Loucy (cell line): ENCODE measurements around the gene C19orf25.
"Not testable (repeated sequence)": the region's sequence is repeated elsewhere in the genome, so short reads cannot be mapped to it uniquely, and the experiment has no call there.

Experiments
- H2AFZ ChIP-seq: fragments of 200-600 bp; sonication (generic); 2 replicates; pipeline ENCODE4 v1.6.0; 2016; ENCODE audit warnings: antibody characterized with exemption, mild to moderate bottlenecking, low read length, moderate library complexity
- H3F3A ChIP-seq: fragments of 200-600 bp; 2 replicates; pipeline ENCODE4 v1.6.0; 2016; ENCODE audit warnings: antibody characterized with exemption, low read depth, mild to moderate bottlenecking
- H3K27me3 ChIP-seq: fragments of 200-600 bp; sonication (generic); 2 replicates; pipeline ENCODE4 v1.6.1; 2014; ENCODE audit warnings: low read length, mild to moderate bottlenecking; ENCODE audit not compliant: insufficient read depth, poor library complexity, severe bottlenecking
- H3K36me3 ChIP-seq: fragments of 200-600 bp; sonication (generic); 2 replicates; pipeline ENCODE4 v1.6.1; 2016; ENCODE audit warnings: low read length; ENCODE audit not compliant: insufficient read depth
- H3K4me1 ChIP-seq: fragments of 200-600 bp; sonication (generic); 2 replicates; pipeline ENCODE4 v1.5.1; 2014; ENCODE audit warnings: low read length, mild to moderate bottlenecking; ENCODE audit not compliant: insufficient read depth, poor library complexity, severe bottlenecking
- H3K4me2 ChIP-seq: fragments of 200-600 bp; sonication (generic); 2 replicates; pipeline ENCODE4 v1.6.0; 2014; ENCODE audit warnings: antibody characterized with exemption, low read length, low read depth, mild to moderate bottlenecking; ENCODE audit not compliant: poor library complexity, severe bottlenecking
- H3K4me3 ChIP-seq: fragments of 200-600 bp; sonication (generic); 2 replicates; pipeline ENCODE4 v1.5.1; 2014; ENCODE audit warnings: low read length, mild to moderate bottlenecking, mixed read lengths; ENCODE audit not compliant: poor library complexity, severe bottlenecking
- H3K79me2 ChIP-seq: fragments of 200-600 bp; sonication (generic); 2 replicates; pipeline ENCODE4 v1.6.1; 2014; ENCODE audit warnings: low read length; ENCODE audit not compliant: insufficient read depth
- H3K9ac ChIP-seq: fragments of 200-600 bp; sonication (generic); 2 replicates; pipeline ENCODE4 v1.6.0; 2014; ENCODE audit warnings: mild to moderate bottlenecking, low read depth, low read length, moderate library complexity; ENCODE audit not compliant: poor library complexity, severe bottlenecking
- H3K9me2 ChIP-seq: fragments of 200-600 bp; sonication (generic); replicated peaks from 2 replicates; pipeline ENCODE4 v1.6.1; 2016; ENCODE audit warnings: low read depth, low read length, mixed read lengths
- H3K9me3 ChIP-seq: fragments of 200-600 bp; sonication (generic); 2 replicates; pipeline ENCODE4 v1.6.1; 2014; ENCODE audit warnings: mild to moderate bottlenecking, antibody characterized with exemption, low read length, low read depth; ENCODE audit not compliant: insufficient read depth
- H4K20me1 ChIP-seq: fragments of 200-600 bp; sonication (generic); 2 replicates; pipeline ENCODE4 v1.6.0; 2014; ENCODE audit warnings: antibody characterized with exemption, low read length, mild to moderate bottlenecking; ENCODE audit not compliant: insufficient read depth, poor library complexity, severe bottlenecking
- CTCF ChIP-seq: fragments of 200-600 bp; sonication (generic); conservative IDR thresholded peaks from 2 replicates; pipeline ENCODE4 v1.5.1; 2014; ENCODE audit warnings: mild to moderate bottlenecking, antibody characterized with exemption, low read length
- EZH2phosphoT487 ChIP-seq: fragments of 200-600 bp; IDR thresholded peaks from 2 replicates; pipeline ENCODE4 v1.6.1; 2018; ENCODE audit warnings: antibody characterized with exemption, mild to moderate bottlenecking, moderate library complexity, borderline replicate concordance

C19orf25 gene

GRCh38 chr19:1522061-1522460 is 43.0 kb upstream of the C19orf25 start:
- H3K9me3 ChIP-seq = no peaks in the 10 kb centered on the region
- H3K4me1 ChIP-seq = no peaks in the 10 kb centered on the region
- no peak overlapping the region for H3K4me3 ChIP-seq
- no peaks in the 10 kb centered on the region for H3K79me2 ChIP-seq
- no peaks in the 10 kb centered on the region for H3F3A ChIP-seq
- H3K9me2 ChIP-seq = no peaks in the 10 kb centered on the region
- no peak overlapping the region for H3K4me2 ChIP-seq
- TF ChIP-seq EZH2phosphoT487 (no peak), CTCF (no peak)
- H3K9ac ChIP-seq = no peak overlapping the region
- H4K20me1 ChIP-seq = no peaks in the 10 kb centered on the region
- no peaks in the 10 kb centered on the region for H3K36me3 ChIP-seq
- H2AFZ ChIP-seq = no peak overlapping the region
- H3K27me3 ChIP-seq = no peaks in the 10 kb centered on the region

GRCh38 chr19:1521636-1522035 is 42.6 kb upstream of the C19orf25 start:
- no peaks in the 10 kb centered on the region for H3K36me3 ChIP-seq
- H3K4me1 ChIP-seq = no peaks in the 10 kb centered on the region
- H3K9me2 ChIP-seq = no peaks in the 10 kb centered on the region
- no peaks in the 10 kb centered on the region for H3K79me2 ChIP-seq
- no peaks in the 10 kb centered on the region for H3K9me3 ChIP-seq
- TF ChIP-seq CTCF (no peak), EZH2phosphoT487 (no peak)
- no peaks in the 10 kb centered on the region for H3F3A ChIP-seq
- no peak overlapping the region for H3K4me3 ChIP-seq
- H4K20me1 ChIP-seq = no peaks in the 10 kb centered on the region
- H3K4me2 ChIP-seq = no peak overlapping the region
- no peaks in the 10 kb centered on the region for H3K27me3 ChIP-seq
- H2AFZ ChIP-seq = no peak overlapping the region
- no peak overlapping the region for H3K9ac ChIP-seq

- Histone ChIP-seq H3K9me2 (no peaks in the 10 kb centered on the region), H3K9me3 (no peaks in the 10 kb centered on the region), H3K4me1 (no peaks in the 10 kb centered on the region), H3K4me3 (no peak overlapping the region), H3K4me2 (no peak overlapping the region), H3K9ac (no peak overlapping the region), H2AFZ (no peak overlapping the region), H3F3A (no peaks in the 10 kb centered on the region), H3K36me3 (no peaks in the 10 kb centered on the region), H3K27me3 (no peaks in the 10 kb centered on the region), H4K20me1 (no peaks in the 10 kb centered on the region), H3K79me2 (no peaks in the 10 kb centered on the region)
- no peak for TF ChIP-seq CTCF
- no peak for TF ChIP-seq EZH2phosphoT487
Observed at GRCh38 chr19:1520203-1520780, 41.3 kb upstream of the C19orf25 start.

- not testable (repeated sequence) for H3K4me2 ChIP-seq, H2AFZ ChIP-seq, H3K9me3 ChIP-seq, H3K4me3 ChIP-seq, H3K9me2 ChIP-seq, H3K27me3 ChIP-seq, H4K20me1 ChIP-seq, H3K9ac ChIP-seq, H3K36me3 ChIP-seq, H3K4me1 ChIP-seq, H3F3A ChIP-seq, H3K79me2 ChIP-seq
Observed at GRCh38 chr19:1519802-1520201, 40.8 kb upstream of the C19orf25 start.
